ENCODE data around the gene ZC2HC1B.
"Not testable (repeated sequence)": the region's sequence is repeated elsewhere in the genome, so short reads cannot be mapped to it uniquely, and the experiment has no call there.

The ZC2HC1B gene

DNA sequence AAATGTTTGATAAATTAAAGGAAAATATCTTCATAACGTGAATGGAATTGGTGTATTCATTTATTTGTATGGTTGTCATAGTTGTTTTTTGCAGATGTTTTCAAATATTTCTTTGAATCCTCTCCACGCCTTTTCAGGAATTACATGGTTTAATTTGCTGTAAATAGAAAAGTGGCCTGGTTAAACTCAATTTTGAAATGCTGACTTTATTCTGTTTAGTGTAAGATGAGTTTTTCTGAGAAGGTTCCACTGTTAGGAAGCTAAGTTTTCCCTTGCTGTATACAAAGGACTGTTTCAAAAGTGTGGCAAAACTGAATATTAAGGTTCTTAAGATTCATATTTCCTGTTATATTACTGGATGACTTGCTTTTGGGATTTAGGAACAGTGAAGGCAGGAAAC, 503 bp upstream of the ZC2HC1B start:
- POLR2A ChIA-PET = interaction anchor here (1.1 kb wide), 1 partner anchor 21 kb away, joined by 3 read pairs; no protein-coding TSS in a partner anchor

DNA sequence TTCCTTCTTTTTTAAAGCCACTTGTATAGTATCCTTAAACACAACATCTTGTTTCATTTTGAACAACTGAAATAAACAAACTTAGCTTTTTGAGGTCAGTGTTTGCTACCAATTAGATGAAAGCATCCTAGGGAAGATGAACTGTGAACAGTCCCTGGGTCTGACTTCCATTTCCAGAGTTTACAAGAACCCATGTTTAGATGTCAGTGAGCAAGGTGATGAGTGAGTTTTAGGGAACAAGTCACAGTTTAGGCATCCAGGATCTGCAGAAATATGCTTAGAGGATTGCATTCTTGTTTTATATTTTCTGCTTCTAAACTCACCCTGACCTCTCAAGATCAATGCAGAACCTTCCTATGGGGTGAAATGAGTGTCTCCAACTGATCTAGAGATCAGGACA, 3.0 kb downstream of the ZC2HC1B start:
- Histone ChIP-seq H3K36me3 (ENCODE audit: control insufficient read depth in 4 of 4, insufficient read depth in 4 of 4, low read length in 3 of 4) (peaks cover 0 to 30% (median 22%) of the 10 kb centered on the region in 4 experiments), H3K4me3 (ENCODE audit: control insufficient read depth in 1 of 7, extremely low read depth in 1 of 7, insufficient read depth in 4 of 7, low read depth in 2 of 7, low read length in 6 of 7) (no peak overlapping the region), H3K9me3 (ENCODE audit: control extremely low read depth in 1 of 5, control insufficient read depth in 4 of 5, insufficient read depth in 2 of 5, low read depth in 1 of 5, low read length in 4 of 5) (peaks cover 0 to 6% (median 0%) of the 10 kb centered on the region in 5 experiments), H3K4me1 (ENCODE audit: control extremely low read depth in 1 of 4, control insufficient read depth in 4 of 4, insufficient read depth in 4 of 4, low read length in 3 of 4) (no peaks in the 10 kb centered on the region), H3K27ac (ENCODE audit: insufficient read depth in 1 of 2, low read depth in 1 of 2, low read length in 2 of 2, poor library complexity in 1 of 2, severe bottlenecking in 2 of 2) (no peak overlapping the region), H3K27me3 (replicated peaks in 2 of 5; ENCODE audit: control insufficient read depth in 4 of 5, insufficient read depth in 5 of 5, low read length in 4 of 5) (no peaks in the 10 kb centered on the region)
- ChIA-PET POLR2A (no interaction called here), CTCF (no interaction called here)
- DNase-seq = no peak

More for the DNA sequence above, 503 bp upstream of the ZC2HC1B start:
- WGBS (ENCODE audit: insufficient coverage) = 100% methylated on average over 2 of the region's 2 CpGs
- Histone ChIP-seq H3K36me3 (ENCODE audit: control insufficient read depth in 4 of 4, insufficient read depth in 4 of 4, low read length in 3 of 4) (peaks cover 15 to 64% (median 42%) of the 10 kb centered on the region in 4 experiments), H3K27ac (ENCODE audit: insufficient read depth in 1 of 2, low read depth in 1 of 2, low read length in 2 of 2, poor library complexity in 1 of 2, severe bottlenecking in 2 of 2) (no peak overlapping the region), H3K4me3 (ENCODE audit: control insufficient read depth in 1 of 7, extremely low read depth in 1 of 7, insufficient read depth in 4 of 7, low read depth in 2 of 7, low read length in 6 of 7) (no peak overlapping the region), H3K9me3 (ENCODE audit: control extremely low read depth in 1 of 5, control insufficient read depth in 4 of 5, insufficient read depth in 2 of 5, low read depth in 1 of 5, low read length in 4 of 5) (peaks cover 0 to 6% (median 0%) of the 10 kb centered on the region in 5 experiments), H3K27me3 (replicated peaks in 2 of 5; ENCODE audit: control insufficient read depth in 4 of 5, insufficient read depth in 5 of 5, low read length in 4 of 5) (no peaks in the 10 kb centered on the region), H3K4me1 (ENCODE audit: control extremely low read depth in 1 of 4, control insufficient read depth in 4 of 4, insufficient read depth in 4 of 4, low read length in 3 of 4) (no peaks in the 10 kb centered on the region)
- DNase-seq = no peak
- CTCF ChIA-PET = no interaction called here

DNA sequence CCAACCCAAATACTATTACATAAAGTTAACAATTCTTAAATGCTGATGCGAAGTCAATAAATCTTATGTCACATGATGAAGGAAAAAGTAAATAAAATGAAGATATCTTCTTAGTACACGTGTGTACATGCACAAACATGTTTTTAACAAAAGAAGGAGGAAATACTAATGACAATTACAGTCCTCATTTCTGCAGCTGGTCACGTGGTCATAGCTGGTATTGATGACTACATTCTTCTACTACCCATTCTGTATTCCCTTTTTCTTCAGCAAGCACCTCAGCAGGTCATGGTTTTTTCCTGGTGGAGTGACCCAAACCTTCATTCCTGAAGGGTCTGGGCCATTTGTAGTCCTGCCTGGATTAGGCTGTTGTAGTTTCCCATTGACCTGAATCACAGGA, 4.5 kb downstream of the ZC2HC1B start:
- H3K27ac ChIP-seq (ENCODE audit: insufficient read depth in 1 of 2, low read depth in 1 of 2, low read length in 2 of 2, poor library complexity in 1 of 2, severe bottlenecking in 2 of 2); H3K27me3 ChIP-seq (replicated peaks in 2 of 5; ENCODE audit: control insufficient read depth in 4 of 5, insufficient read depth in 5 of 5, low read length in 4 of 5); CTCF ChIA-PET; POLR2A ChIA-PET; H3K4me3 ChIP-seq (ENCODE audit: control insufficient read depth in 1 of 7, extremely low read depth in 1 of 7, insufficient read depth in 4 of 7, low read depth in 2 of 7, low read length in 6 of 7); DNase-seq; H3K9me3 ChIP-seq (ENCODE audit: control extremely low read depth in 1 of 5, control insufficient read depth in 4 of 5, insufficient read depth in 2 of 5, low read depth in 1 of 5, low read length in 4 of 5); H3K4me1 ChIP-seq (ENCODE audit: control extremely low read depth in 1 of 4, control insufficient read depth in 4 of 4, insufficient read depth in 4 of 4, low read length in 3 of 4): not testable (repeated sequence)
- 100% methylated on average over 1 of the region's 3 CpGs for WGBS (ENCODE audit: insufficient coverage)
- H3K36me3 ChIP-seq (ENCODE audit: control insufficient read depth in 4 of 4, insufficient read depth in 4 of 4, low read length in 3 of 4) = peaks cover 0 to 16% (median 12%) of the 10 kb centered on the region in 4 experiments

DNA sequence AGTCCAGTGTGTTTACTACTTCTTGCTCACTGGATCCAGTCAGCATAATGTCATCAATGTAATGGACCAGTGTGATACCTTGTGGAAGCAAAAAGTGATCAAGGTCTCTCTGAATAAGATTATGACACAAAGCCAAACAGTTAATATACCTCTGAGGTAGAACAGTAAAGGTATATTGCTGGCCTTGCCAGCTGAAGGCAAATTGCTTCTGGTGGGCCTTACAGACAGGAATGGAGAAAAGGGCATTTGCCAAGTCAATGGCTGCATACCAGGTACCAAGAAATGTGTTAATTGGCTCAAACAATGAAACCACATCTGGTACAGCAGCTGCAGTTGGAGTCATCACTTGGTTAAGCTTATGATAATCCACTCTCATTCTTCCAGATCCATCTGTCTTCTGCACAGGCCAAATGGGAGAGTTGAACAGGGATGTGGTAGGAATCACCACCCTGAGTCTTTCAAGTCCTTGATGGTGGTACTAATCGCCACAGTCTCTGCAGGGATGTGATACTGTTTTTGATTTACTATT, 7.0 kb downstream of the ZC2HC1B start:
- H3K4me1 ChIP-seq (ENCODE audit: control extremely low read depth in 1 of 4, control insufficient read depth in 4 of 4, insufficient read depth in 4 of 4, low read length in 3 of 4); CTCF ChIA-PET; H3K27ac ChIP-seq (ENCODE audit: insufficient read depth in 1 of 2, low read depth in 1 of 2, low read length in 2 of 2, poor library complexity in 1 of 2, severe bottlenecking in 2 of 2); H3K27me3 ChIP-seq (replicated peaks in 2 of 5; ENCODE audit: control insufficient read depth in 4 of 5, insufficient read depth in 5 of 5, low read length in 4 of 5); POLR2A ChIA-PET; H3K36me3 ChIP-seq (ENCODE audit: control insufficient read depth in 4 of 4, insufficient read depth in 4 of 4, low read length in 3 of 4); DNase-seq; H3K4me3 ChIP-seq (ENCODE audit: control insufficient read depth in 1 of 7, extremely low read depth in 1 of 7, insufficient read depth in 4 of 7, low read depth in 2 of 7, low read length in 6 of 7): not testable (repeated sequence)
- H3K9me3 ChIP-seq (ENCODE audit: control extremely low read depth in 1 of 5, control insufficient read depth in 4 of 5, insufficient read depth in 2 of 5, low read depth in 1 of 5, low read length in 4 of 5) = peaks cover 0 to 21% (median 4%) of the 10 kb centered on the region in 5 experiments
- WGBS (ENCODE audit: insufficient coverage) = no CpG with 5 or more reads among the region's 1 CpG

DNA sequence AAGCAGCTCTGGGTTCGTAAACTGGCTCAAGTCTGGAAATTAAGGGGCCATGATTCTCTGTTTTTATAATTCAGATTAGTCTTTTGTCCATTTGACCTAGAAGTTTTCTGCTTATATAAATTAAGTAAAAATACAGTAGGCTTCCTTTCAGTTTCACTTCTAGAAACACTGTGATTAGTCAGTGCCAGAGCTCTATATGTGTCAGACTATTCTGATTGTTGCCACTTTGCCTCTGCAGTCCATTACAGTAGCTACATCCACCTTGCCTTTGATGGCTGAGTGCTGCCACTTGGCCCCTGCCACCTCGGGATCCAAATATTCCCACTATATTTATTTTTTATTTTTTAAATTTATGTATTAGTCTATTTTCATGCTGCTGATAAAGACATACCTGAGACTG, 7.9 kb downstream of the ZC2HC1B start:
- POLR2A ChIA-PET = no interaction called here
- CTCF ChIA-PET = no interaction called here
- Histone ChIP-seq H3K9me3 (ENCODE audit: control extremely low read depth in 1 of 5, control insufficient read depth in 4 of 5, insufficient read depth in 2 of 5, low read depth in 1 of 5, low read length in 4 of 5) (peaks cover 0 to 22% (median 4%) of the 10 kb centered on the region in 5 experiments), H3K27me3 (replicated peaks in 2 of 5; ENCODE audit: control insufficient read depth in 4 of 5, insufficient read depth in 5 of 5, low read length in 4 of 5) (no peaks in the 10 kb centered on the region), H3K4me1 (ENCODE audit: control extremely low read depth in 1 of 4, control insufficient read depth in 4 of 4, insufficient read depth in 4 of 4, low read length in 3 of 4) (no peaks in the 10 kb centered on the region), H3K36me3 (ENCODE audit: control insufficient read depth in 4 of 4, insufficient read depth in 4 of 4, low read length in 3 of 4) (no peaks in the 10 kb centered on the region), H3K27ac (ENCODE audit: insufficient read depth in 1 of 2, low read depth in 1 of 2, low read length in 2 of 2, poor library complexity in 1 of 2, severe bottlenecking in 2 of 2) (no peak overlapping the region), H3K4me3 (ENCODE audit: control insufficient read depth in 1 of 7, extremely low read depth in 1 of 7, insufficient read depth in 4 of 7, low read depth in 2 of 7, low read length in 6 of 7) (no peak overlapping the region)
- WGBS (ENCODE audit: insufficient coverage) = no CpG with 5 or more reads among the region's 2 CpGs
- DNase-seq = peak in 2 of 3 donors; percentile 32 to 36

DNA sequence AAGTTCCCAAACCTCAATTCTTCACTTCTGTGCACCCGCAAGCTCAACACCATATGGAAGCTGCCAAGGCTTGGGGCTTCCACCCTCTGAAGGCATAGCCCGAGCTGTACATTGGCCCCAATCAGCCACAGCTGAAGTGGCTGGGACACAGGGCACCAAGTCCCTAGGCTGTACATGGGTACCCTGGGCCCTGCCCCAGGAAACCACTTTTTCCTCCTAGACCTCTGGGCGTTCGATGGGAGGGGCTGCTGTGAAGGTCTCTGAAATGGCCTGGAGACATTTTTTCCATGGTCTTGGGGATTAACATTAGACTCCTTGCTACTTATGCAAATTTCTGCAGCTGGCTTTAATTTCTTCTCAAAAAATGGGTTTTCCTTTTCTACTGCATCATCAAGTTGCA, 9.3 kb downstream of the ZC2HC1B start:
- 100% methylated on average over 4 of the region's 4 CpGs for WGBS (ENCODE audit: insufficient coverage)
- POLR2A ChIA-PET, DNase-seq: not testable (repeated sequence)

DNA sequence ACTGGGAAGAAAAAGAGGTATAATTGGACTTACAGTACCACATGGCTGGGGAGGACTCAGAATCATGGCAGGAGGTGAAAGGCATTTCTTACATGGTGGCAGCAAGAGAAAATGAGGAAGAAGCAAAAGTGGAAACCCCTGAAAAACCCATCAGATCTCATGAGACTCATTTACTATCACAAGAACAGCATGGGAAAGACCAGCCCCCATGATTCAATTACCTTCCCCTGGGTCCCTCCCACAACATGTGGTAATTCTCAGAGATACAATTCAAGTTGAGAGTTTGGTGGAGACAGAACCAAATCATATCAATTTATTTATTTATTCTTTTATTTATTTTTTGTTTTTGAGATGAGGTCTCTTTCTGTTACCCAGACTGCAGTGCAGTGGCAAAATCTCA, 10.2 kb downstream of the ZC2HC1B start:
- H3K36me3 ChIP-seq (ENCODE audit: control insufficient read depth in 4 of 4, insufficient read depth in 4 of 4, low read length in 3 of 4); H3K27ac ChIP-seq (ENCODE audit: insufficient read depth in 1 of 2, low read depth in 1 of 2, low read length in 2 of 2, poor library complexity in 1 of 2, severe bottlenecking in 2 of 2); H3K4me1 ChIP-seq (ENCODE audit: control extremely low read depth in 1 of 4, control insufficient read depth in 4 of 4, insufficient read depth in 4 of 4, low read length in 3 of 4); H3K27me3 ChIP-seq (replicated peaks in 2 of 5; ENCODE audit: control insufficient read depth in 4 of 5, insufficient read depth in 5 of 5, low read length in 4 of 5); POLR2A ChIA-PET; CTCF ChIA-PET; H3K4me3 ChIP-seq (ENCODE audit: control insufficient read depth in 1 of 7, extremely low read depth in 1 of 7, insufficient read depth in 4 of 7, low read depth in 2 of 7, low read length in 6 of 7); DNase-seq: not testable (repeated sequence)
- H3K9me3 ChIP-seq (ENCODE audit: control extremely low read depth in 1 of 5, control insufficient read depth in 4 of 5, insufficient read depth in 2 of 5, low read depth in 1 of 5, low read length in 4 of 5) = peaks cover 0 to 27% (median 2%) of the 10 kb centered on the region in 5 experiments

More for the DNA sequence above, 9.3 kb downstream of the ZC2HC1B start:
- H3K4me3 ChIP-seq (ENCODE audit: control insufficient read depth in 1 of 7, extremely low read depth in 1 of 7, insufficient read depth in 4 of 7, low read depth in 2 of 7, low read length in 6 of 7); H3K27me3 ChIP-seq (replicated peaks in 2 of 5; ENCODE audit: control insufficient read depth in 4 of 5, insufficient read depth in 5 of 5, low read length in 4 of 5); H3K4me1 ChIP-seq (ENCODE audit: control extremely low read depth in 1 of 4, control insufficient read depth in 4 of 4, insufficient read depth in 4 of 4, low read length in 3 of 4); H3K36me3 ChIP-seq (ENCODE audit: control insufficient read depth in 4 of 4, insufficient read depth in 4 of 4, low read length in 3 of 4); H3K27ac ChIP-seq (ENCODE audit: insufficient read depth in 1 of 2, low read depth in 1 of 2, low read length in 2 of 2, poor library complexity in 1 of 2, severe bottlenecking in 2 of 2); CTCF ChIA-PET: not testable (repeated sequence)
- H3K9me3 ChIP-seq (ENCODE audit: control extremely low read depth in 1 of 5, control insufficient read depth in 4 of 5, insufficient read depth in 2 of 5, low read depth in 1 of 5, low read length in 4 of 5) = peaks cover 0 to 21% (median 2%) of the 10 kb centered on the region in 5 experiments
